ENCODE data around the gene RNF144A. TPM values are rescaled to one million over a fixed set of nuclear protein-coding genes. Genes with fewer than 3 reads are reported as not detected.

RNF144A gene
- total and polyA plus RNA-seq, 2 experiments from 2014 or later, result 2.8 to 14.7 TPM

- Mint-ChIP-seq H3K27me3 (ENCODE audit: insufficient read depth, low read depth, poor library complexity) (no peaks in the 10 kb centered on the region), H3K36me3 (ENCODE audit: low read depth) (0 out of 3 replicates have a peak, but pooled peaks cover 5% of the 10 kb centered on the region), H3K4me1 (no peaks in the 10 kb centered on the region), H3K9me3 (no peaks in the 10 kb centered on the region), H3K4me3 (no peak overlapping the region), H3K27ac (no peak overlapping the region)
- Histone ChIP-seq H3K27ac (ENCODE audit: low read depth) (no peak overlapping the region), H3K4me3 (no peak overlapping the region), H3K36me3 (ENCODE audit: insufficient read depth) (no peaks in the 10 kb centered on the region), H2AFZ (no peak overlapping the region), H3K4me2 (no peak overlapping the region), H3K79me2 (replicated peaks; ENCODE audit: insufficient read depth) (no peaks in the 10 kb centered on the region), H3K4me1 (ENCODE audit: insufficient read depth) (no peaks in the 10 kb centered on the region), H3F3A (replicated peaks; ENCODE audit: low read depth) (no peaks in the 10 kb centered on the region), H3K27me3 (ENCODE audit: insufficient read depth) (no peaks in the 10 kb centered on the region), H4K20me1 (replicated peaks; ENCODE audit: insufficient read depth) (no peaks in the 10 kb centered on the region), H3K9me2 (ENCODE audit: insufficient read depth) (no peaks in the 10 kb centered on the region)
- ATAC-seq (no peak), DNase-seq (ENCODE audit: low spot score) (no peak)
- TF ChIP-seq, protein P1, sequence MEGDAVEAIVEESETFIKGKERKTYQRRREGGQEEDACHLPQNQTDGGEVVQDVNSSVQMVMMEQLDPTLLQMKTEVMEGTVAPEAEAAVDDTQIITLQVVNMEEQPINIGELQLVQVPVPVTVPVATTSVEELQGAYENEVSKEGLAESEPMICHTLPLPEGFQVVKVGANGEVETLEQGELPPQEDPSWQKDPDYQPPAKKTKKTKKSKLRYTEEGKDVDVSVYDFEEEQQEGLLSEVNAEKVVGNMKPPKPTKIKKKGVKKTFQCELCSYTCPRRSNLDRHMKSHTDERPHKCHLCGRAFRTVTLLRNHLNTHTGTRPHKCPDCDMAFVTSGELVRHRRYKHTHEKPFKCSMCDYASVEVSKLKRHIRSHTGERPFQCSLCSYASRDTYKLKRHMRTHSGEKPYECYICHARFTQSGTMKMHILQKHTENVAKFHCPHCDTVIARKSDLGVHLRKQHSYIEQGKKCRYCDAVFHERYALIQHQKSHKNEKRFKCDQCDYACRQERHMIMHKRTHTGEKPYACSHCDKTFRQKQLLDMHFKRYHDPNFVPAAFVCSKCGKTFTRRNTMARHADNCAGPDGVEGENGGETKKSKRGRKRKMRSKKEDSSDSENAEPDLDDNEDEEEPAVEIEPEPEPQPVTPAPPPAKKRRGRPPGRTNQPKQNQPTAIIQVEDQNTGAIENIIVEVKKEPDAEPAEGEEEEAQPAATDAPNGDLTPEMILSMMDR (conservative IDR thresholded peaks at IDR 0.05; ENCODE audit: low read depth in 2 of 2), result no peak
- TF ChIP-seq, protein P2, sequence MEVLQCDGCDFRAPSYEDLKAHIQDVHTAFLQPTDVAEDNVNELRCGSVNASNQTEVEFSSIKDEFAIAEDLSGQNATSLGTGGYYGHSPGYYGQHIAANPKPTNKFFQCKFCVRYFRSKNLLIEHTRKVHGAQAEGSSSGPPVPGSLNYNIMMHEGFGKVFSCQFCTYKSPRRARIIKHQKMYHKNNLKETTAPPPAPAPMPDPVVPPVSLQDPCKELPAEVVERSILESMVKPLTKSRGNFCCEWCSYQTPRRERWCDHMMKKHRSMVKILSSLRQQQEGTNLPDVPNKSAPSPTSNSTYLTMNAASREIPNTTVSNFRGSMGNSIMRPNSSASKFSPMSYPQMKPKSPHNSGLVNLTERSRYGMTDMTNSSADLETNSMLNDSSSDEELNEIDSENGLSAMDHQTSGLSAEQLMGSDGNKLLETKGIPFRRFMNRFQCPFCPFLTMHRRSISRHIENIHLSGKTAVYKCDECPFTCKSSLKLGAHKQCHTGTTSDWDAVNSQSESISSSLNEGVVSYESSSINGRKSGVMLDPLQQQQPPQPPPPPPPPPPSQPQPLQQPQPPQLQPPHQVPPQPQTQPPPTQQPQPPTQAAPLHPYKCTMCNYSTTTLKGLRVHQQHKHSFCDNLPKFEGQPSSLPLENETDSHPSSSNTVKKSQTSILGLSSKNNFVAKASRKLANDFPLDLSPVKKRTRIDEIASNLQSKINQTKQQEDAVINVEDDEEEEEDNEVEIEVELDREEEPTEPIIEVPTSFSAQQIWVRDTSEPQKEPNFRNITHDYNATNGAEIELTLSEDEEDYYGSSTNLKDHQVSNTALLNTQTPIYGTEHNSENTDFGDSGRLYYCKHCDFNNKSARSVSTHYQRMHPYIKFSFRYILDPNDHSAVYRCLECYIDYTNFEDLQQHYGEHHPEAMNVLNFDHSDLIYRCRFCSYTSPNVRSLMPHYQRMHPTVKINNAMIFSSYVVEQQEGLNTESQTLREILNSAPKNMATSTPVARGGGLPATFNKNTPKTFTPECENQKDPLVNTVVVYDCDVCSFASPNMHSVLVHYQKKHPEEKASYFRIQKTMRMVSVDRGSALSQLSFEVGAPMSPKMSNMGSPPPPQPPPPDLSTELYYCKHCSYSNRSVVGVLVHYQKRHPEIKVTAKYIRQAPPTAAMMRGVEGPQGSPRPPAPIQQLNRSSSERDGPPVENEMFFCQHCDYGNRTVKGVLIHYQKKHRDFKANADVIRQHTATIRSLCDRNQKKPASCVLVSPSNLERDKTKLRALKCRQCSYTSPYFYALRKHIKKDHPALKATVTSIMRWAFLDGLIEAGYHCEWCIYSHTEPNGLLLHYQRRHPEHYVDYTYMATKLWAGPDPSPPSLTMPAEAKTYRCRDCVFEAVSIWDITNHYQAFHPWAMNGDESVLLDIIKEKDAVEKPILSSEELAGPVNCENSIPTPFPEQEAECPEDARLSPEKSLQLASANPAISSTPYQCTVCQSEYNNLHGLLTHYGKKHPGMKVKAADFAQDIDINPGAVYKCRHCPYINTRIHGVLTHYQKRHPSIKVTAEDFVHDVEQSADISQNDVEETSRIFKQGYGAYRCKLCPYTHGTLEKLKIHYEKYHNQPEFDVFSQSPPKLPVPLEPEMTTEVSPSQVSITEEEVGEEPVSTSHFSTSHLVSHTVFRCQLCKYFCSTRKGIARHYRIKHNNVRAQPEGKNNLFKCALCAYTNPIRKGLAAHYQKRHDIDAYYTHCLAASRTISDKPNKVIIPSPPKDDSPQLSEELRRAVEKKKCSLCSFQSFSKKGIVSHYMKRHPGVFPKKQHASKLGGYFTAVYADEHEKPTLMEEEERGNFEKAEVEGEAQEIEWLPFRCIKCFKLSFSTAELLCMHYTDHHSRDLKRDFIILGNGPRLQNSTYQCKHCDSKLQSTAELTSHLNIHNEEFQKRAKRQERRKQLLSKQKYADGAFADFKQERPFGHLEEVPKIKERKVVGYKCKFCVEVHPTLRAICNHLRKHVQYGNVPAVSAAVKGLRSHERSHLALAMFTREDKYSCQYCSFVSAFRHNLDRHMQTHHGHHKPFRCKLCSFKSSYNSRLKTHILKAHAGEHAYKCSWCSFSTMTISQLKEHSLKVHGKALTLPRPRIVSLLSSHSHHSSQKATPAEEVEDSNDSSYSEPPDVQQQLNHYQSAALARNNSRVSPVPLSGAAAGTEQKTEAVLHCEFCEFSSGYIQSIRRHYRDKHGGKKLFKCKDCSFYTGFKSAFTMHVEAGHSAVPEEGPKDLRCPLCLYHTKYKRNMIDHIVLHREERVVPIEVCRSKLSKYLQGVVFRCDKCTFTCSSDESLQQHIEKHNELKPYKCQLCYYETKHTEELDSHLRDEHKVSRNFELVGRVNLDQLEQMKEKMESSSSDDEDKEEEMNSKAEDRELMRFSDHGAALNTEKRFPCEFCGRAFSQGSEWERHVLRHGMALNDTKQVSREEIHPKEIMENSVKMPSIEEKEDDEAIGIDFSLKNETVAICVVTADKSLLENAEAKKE (CRISPR knock-in tag; IDR thresholded peaks at IDR 0.05), result no peak
- TF ChIP-seq ZNF331 (CRISPR knock-in tag; IDR thresholded peaks at IDR 0.05; ENCODE audit: low read depth) (no peak), CREB1 (CRISPR knock-in tag; IDR thresholded peaks at IDR 0.05; ENCODE audit: low read depth) (no peak)
Observed at GRCh38 chr2:6959751-6960150, 42.5 kb downstream of the RNF144A start.

DNA sequence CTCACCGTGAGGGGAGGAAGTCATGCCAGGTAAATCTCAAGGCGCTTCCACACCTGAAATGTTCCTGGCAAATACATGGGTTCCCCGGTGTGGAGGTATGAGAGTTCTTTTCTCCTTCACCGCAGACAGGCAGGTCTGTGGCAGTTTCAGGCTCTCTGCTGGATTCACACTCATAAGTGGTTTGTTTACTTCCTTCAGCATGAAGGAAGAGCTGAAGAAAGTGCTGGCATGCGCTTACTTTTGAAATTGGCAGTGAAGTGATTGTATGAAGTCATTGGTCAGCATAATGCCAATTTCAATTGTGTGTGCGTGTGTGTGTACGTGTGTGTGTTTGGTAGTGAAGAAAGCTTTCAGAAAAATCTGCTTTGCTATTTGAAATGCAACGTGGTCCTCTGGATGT, 43.4 kb downstream of the RNF144A start:
- no peak for DNase-seq (ENCODE audit: low spot score)
- no peak overlapping the region for H3K27ac ChIP-seq (ENCODE audit: low read depth)
- H3K27me3 Mint-ChIP-seq (ENCODE audit: insufficient read depth, low read depth, poor library complexity), result no peaks in the 10 kb centered on the region
- no peaks in the 10 kb centered on the region for H3K9me3 Mint-ChIP-seq
- H3K9me2 ChIP-seq (ENCODE audit: insufficient read depth), result no peaks in the 10 kb centered on the region
- H3K27me3 ChIP-seq (ENCODE audit: insufficient read depth), result no peaks in the 10 kb centered on the region
- H3K27ac Mint-ChIP-seq, result no peak overlapping the region
- no peak overlapping the region for H3K4me2 ChIP-seq
- H3K36me3 ChIP-seq (ENCODE audit: insufficient read depth), result no peaks in the 10 kb centered on the region
- no peaks in the 10 kb centered on the region for H3K79me2 ChIP-seq (replicated peaks; ENCODE audit: insufficient read depth)
- H3K4me1 ChIP-seq (ENCODE audit: insufficient read depth), result no peaks in the 10 kb centered on the region
- 0 out of 3 replicates have a peak, but pooled peaks cover 5% of the 10 kb centered on the region for H3K36me3 Mint-ChIP-seq (ENCODE audit: low read depth)
- no peaks in the 10 kb centered on the region for H3K4me1 Mint-ChIP-seq
- H3K4me3 Mint-ChIP-seq, result no peak overlapping the region
- H3K4me3 ChIP-seq, result no peak overlapping the region
- no peaks in the 10 kb centered on the region for H3F3A ChIP-seq (replicated peaks; ENCODE audit: low read depth)
- no peak overlapping the region for H2AFZ ChIP-seq
- no peaks in the 10 kb centered on the region for H4K20me1 ChIP-seq (replicated peaks; ENCODE audit: insufficient read depth)
- no peak for ATAC-seq
- TF ChIP-seq STAT1 (IDR thresholded peaks at IDR 0.05; ENCODE audit: unreplicated experiment) (no peak), ZNF114 (CRISPR knock-in tag; IDR thresholded peaks at IDR 0.05) (no peak)
- TF ChIP-seq, protein P1 (conservative IDR thresholded peaks at IDR 0.05; ENCODE audit: low read depth in 2 of 2), result no peak
